Measurements from ENCODE around the gene PTPN5.
A peak's percentile ranks its signal among the peaks of the same experiment; 100 is the strongest.
"Not testable (repeated sequence)": the region's sequence is repeated elsewhere in the genome, so short reads cannot be mapped to it uniquely, and the experiment has no call there.

PTPN5 gene

DNA sequence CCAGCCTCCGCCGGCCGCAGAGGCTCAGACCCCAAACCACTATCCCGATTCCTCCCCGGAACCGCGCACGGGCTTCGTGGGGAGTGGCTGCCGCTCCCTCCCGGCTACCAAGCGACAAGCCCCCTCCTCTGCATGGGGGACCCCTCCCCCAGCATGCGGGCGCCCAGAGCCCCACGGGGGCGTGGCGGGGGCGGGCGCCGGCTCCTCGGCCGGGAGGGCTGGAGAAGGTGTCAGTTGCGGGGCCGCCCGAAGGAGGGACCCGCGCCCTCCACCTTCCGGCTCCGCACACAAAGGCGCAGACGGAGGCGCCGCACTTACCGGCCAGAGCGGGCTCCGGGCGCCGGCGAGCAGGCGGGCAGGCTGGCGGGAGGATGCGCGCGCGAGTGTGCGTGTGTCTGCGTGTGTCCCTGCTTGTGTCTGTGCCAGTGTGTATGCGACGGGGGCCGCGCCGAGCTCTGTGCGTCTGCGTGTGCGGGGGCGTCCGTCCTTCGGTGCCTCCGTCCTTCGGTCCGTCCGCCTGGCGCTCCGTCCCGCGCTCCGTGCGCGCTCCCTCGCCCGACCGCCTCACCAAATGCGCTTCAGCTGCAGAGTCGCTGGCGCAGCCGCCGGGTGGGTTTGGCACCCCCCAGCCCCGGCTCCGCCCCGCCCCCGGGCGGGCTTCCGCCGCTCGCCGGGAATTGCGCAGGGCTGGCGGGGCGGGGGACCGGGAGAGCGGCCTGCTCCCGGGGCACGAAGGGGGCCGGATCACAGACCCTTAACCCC is at the start of gene PTPN5:
Gene PTPN5 (minus strand): TSS at position 592 of the 762 bp plus-strand sequence. CDS start 19,840 bp downstream, outside the sequence.
- DNase-seq, result no peak

DNA sequence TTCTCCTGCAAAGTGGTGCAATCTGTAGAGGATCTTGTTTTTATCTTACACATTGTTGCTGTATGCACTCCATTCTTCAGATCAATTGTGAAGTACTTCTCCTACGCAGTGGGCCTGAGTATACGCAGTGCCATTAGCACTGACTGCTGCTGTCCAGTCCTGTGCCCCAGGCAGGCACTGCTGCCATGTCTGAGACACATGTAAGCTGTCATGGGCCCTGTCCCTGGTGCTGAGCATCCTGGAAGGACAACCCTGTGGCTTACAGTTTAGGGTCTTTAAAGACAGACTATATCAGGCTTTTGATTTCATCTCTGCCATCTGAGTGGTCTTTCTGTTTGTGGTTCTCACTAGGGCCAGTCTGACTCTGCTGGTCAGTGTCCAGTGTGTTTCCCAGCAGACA is 44.8 kb upstream of the PTPN5 start:
- no peak for DNase-seq

DNA sequence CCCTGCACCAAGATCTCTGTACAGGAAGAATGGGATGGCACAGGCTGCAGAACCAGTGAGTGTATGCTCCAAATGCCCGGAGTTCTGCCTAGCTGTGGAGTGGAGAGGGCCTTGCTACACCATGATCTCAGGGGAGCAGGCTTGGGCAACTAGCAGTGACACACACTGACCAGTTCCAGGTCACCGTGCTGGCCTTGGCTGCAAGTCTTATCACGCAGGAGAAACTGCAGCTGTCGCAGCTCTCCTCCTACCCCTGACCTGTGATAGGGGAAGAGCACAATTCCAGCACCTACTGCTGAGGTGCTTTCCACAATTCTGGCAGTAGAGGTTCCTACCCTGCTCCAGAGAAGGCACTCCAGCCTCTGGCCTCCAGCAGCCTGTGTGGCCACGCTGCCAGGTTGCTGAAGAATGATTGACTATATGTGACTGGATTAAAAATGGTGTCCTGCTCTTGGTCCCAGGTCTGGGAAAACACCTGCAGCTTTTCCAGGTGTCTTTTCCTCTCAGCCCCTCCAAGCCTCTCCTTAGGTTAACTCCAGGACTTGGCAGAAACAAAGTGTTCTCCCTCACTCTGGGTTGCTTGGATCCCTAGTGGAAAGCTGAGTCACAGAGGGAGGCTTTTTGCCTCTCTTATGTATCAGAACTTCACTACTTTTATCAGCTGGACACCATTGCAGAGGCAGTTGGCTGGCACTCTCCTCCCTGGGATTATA is 43.3 kb upstream of the PTPN5 start:
- no peak for DNase-seq

DNA sequence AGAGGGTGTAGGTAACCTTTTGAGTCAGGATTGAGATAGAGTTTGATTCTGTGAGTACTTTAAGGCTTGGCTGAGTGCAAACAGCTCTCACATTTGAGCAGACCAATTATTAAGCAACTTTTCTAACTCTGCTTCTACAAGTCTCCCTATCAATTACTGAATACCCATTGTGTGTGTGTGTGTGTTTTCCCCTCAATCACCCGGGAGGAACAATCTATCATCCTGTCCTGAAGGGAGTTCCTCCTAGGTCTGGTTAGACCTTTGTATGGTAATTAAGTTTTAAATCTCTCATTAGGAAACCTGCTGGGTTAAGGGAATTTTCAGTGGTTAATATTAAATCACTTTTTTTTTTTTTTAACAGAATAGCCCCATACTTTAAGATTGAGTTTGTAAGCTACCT is 28.6 kb upstream of the PTPN5 start:
- not testable (repeated sequence) for DNase-seq

DNA sequence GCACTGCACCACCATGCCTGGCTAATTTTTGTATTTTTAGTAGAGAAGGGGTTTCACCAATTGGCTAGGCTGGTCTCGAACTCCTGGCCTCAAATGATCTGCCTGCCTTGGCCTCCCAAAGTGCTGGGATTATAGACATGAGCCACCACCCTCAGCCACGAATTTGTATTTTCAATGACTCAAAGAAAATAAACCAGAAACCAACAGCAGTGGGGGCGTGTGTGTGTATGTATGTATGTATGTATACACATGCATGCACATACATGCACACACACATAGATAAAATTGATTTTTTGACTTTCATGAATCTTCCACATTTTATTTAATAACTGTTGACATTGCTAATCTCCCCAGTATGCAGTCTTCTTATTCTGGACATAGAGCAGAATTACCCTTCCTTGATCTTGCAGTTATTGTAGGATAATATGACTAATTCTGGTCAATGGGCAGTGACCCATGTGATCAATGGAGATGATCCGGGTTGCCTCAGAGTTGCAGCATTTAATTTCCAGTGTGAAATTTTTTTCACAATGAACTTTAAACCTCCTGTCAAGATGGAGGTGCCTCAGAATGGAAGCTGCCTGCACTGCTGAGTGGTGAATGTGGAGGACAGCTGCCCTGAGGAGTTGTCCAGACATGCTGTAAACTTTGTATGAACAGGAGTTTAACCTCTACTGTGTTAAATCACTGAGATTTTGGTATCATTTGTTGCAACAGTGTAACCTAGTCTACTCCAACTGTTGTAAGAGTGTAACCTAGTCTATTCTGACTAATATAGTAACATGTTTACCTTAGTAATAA is 12.8 kb upstream of the PTPN5 start:
- no peak for DNase-seq

DNA sequence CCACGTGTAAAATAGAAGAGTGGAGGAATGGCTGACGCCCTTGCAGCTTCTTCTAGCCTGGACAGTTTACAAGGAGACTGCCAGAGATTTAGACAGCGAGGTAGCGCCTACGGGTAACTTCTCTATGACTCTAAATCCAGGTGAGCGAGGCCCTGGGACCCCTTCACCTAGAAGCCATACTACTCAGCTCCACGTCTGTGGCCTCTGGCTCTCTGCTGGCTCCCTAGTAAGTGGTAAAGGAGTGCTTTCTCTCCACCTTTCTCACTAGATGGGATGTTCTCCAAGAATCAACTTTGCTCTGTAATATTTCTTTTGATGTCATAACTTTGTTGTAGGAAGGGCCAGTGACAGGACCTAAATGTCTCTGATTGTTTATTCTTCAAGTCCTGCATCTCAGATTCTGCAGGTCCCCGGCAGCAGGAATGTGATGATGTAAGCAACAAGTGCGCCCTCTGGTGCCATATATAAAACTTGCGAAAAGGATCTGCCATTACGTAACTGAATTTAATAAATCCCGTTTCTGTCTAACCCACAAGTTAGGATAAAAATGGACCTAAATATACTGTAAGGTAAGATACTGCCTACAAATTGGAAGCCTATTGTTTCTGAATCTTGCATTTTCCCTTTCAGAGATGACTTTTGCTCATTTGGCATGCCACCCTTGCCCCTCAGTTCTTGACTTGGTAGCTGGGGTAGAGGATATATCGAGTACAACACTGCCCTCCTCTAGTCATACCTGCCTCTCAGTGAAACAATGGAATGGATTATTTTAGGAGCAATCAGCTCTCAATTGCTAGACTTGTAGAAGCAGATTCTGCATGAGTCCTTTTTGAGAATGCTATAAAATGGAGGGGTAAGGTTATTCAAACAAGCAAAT is 11.0 kb upstream of the PTPN5 start:
- DNase-seq, result no peak

DNA sequence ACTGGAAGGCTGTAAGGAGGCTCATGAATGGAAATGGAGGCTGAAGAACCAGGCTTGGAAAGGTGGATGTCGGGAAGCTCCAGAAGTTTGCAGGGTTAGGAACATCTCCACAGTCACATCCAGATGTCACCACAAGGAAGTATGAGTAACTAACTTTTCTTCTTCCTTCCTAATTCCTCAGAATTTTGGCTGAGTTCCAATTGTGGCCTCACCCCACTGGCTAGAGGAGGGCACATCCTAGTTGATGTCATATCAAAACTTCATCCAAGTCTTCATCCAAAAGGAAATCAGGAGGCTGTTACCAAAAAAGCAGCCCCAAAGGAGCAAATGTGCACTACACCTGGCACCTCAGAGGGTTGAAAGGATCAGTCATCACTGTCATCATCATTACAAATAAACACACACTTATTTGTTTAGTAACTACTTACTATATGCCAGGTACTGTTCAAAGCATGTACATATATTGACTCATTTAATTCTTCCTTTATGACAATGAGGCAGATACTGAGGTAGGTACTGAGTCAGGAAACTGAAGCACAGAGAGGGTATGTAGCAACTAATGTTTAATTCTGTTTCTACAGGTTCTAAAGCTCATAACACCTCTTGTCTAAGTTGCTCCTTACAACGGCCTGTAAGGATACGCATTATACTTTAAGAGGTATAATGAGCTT is 7.3 kb upstream of the PTPN5 start:
- DNase-seq, result no peak

DNA sequence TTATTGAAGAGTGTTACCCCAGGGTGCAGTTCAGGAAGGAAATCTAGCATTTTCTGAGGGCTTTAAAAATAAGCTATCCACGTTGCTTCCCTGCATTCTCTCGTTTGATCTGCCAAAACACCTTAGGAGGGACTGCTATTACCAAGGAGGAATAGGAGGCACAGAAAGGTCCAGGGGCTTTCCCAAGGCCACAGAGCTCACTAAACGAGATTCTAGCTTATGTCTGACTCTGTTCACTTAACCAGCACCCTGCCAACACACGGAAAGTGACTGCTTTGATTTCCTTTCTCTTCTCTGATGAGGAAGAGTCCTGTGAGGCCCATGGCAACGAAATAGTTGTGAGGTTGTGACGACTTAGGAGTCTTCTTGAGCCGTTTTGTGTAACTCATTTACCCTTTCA is 3.4 kb upstream of the PTPN5 start:
- no peak for DNase-seq

DNA sequence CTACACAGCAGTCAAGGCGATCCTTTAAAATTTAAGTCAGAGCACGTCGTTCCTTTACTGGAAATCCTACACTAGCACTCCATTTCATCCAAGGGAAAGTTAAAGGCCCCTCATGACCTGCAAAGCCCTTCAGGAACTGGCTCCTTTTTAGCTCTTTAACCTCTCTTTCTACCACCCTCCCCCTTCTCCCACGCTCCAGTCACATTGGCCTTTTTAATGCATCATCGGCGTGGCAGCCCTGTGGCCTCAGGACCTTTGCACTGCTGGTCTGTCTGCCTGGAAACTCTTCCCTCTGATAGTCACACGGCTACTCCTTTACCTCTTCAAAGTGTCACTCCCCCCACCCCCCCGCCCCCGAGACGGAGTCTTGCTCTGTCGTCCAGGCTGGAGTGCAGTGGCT is 1.2 kb upstream of the PTPN5 start:
- no peak for DNase-seq

DNA sequence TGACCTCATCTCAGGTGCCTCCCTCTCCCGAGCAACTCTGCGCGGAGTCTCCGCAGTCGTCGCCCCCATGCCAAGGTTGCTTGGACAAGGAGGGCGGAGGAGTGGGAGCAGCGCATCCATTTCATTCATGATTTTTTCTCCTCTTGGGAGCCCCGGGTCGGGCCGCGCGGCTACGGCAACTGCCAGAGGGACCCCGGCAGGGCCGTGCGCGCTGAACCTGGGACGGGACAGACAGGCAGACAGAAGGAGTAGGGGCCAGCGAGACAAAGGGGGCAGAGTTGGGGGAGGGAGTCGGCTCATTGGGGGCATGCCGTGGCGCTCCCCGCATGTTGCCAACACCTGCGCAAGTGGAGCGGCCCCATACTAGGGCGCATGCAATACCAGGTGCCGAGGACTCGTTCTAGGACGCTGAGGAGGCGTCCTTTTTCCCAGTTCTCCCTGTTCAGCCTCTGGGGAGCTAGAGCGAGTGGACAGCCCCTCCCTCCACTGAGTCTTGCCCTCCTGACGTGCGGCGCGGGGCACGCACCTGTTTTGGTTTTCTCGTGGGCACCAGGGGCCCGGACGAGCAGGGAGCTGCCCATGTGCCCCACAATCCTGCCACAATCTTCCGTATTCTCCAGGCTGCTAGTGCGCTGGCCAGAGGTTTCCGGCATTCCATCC is 501 bp upstream of the PTPN5 start:
- DNase-seq, result no peak

DNA sequence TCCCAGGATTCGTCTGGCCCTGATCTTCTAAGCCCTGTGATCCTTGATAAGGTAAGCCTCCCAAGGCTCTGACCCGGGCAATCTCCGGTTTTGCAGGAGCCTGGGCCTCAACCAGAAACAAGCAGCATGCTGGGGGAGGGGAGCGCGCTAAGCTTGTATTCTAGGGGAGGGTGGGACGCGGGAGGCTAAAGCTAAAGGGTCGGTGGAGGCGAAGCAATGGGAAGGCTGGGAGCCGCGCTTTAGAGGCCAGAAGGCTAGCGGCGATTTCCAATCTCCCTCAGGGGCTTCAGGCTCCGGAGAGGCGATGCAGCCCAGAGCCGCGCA is 753 bp downstream of the PTPN5 start:
- DNase-seq, result no peak

DNA sequence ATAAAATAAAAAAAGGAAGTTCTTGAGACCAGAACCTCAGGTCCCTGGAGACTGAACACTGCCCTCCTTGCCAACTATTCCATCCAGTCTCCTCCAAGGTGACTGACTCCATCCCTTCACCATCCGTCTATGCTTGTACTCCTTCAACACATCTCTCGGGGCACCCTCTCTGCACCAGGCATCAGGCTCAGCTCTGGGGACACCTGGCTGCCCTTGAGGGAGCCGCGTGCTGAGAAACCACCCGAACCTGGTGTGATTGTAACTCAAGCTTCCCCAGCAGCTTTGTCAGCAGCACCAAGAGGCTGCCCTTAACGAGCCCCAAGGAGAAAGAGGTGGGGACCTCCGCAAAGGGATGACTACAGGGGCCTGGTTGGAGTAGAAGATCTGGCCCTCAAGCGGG is 1.7 kb downstream of the PTPN5 start:
- DNase-seq, result no peak

DNA sequence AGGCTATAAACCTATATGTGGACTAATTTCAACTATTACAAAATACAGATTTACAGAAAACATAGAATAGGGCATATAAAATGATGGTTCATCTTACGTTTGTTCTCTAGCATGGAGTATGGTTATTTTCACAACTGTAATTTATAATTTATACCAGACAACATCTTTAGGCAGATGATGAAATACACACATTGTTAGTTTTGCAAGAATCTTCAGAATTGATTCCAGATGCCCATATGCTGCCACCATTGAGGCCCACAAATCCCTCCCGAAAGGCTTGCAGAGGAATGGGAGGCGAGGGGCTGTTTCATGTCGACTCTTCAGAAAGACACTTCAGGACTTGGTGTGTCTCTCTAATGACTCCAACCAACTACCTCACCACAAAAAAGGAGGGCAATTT is 6.2 kb downstream of the PTPN5 start:
- no peak for DNase-seq

DNA sequence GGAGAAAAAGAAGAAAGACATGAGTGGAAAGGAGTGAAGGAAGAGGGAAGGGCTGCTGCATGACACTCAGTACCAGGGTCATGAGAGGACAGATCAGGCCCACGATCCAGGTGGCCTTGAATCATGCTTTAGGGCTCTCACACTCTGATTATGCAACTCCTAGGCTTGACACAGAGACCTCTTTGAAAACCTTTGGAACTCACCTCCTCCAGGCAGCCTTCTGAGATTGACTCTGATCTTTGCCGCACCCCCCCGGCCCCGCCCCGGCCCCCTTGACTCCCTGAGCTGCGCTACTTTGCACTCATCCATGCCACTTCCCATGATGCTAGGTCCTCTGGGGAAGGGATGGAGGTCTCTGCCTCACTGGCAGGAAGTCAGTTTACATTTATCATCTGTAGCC is 10.7 kb downstream of the PTPN5 start:
- DNase-seq, result no peak

DNA sequence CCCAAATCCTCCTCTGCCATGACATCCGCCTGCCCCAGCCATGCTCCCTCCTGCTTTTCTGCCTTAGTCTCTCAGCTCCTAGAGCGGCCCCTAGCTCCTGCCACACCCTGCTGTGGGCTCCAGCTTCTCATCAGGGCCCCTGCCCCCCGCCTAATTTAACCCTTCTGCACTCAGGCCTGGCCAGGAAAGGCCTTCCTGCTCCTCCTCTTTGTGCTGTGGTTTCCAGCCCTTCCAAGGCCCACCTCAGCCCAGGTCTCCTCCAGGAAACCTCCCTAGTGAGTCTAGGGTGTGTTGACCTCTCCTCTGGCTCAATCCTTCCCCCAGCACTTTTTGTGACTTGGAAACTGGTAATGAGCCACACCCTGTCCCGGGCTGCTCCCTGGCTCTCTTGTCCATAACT is 11.3 kb downstream of the PTPN5 start:
- no peak for DNase-seq

DNA sequence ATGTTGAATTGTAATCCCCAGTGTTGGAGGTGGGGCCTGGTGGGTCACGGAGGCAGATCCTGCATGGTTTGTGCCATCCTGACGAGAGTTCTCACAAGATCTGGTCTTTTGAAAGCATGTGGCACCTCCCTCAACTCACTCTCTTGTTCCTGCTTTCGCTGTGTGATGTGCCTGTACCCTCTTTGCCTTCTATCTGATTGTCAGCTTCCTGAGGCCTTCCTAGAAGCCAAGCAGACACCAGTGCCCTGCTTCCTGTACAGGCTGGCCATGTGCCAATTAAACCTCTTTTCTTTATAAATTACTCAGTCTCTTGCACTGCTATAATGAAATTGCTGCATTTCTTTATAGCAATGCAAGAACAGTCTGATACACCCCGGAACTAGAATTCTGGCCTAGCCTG is 13.1 kb downstream of the PTPN5 start:
- no peak for DNase-seq

DNA sequence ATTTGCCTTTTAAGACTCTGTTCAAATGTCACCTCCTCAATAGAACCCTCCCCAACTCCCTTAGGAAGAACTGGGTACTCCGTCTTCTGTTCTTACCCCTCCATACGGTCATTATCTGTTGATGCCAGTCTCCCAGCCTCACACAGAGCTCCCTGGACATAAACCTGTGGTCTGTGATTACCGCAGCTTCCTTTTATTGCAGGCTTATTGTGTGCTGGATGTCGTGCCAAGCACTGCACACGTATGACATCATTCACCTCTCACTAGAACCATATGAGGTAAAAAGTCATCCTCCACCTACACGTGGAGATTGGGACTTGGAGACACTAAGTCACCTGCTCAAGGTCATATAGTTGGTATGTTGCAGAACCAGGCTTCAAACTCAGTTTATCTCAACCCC is 15.3 kb downstream of the PTPN5 start:
- no peak for DNase-seq

DNA sequence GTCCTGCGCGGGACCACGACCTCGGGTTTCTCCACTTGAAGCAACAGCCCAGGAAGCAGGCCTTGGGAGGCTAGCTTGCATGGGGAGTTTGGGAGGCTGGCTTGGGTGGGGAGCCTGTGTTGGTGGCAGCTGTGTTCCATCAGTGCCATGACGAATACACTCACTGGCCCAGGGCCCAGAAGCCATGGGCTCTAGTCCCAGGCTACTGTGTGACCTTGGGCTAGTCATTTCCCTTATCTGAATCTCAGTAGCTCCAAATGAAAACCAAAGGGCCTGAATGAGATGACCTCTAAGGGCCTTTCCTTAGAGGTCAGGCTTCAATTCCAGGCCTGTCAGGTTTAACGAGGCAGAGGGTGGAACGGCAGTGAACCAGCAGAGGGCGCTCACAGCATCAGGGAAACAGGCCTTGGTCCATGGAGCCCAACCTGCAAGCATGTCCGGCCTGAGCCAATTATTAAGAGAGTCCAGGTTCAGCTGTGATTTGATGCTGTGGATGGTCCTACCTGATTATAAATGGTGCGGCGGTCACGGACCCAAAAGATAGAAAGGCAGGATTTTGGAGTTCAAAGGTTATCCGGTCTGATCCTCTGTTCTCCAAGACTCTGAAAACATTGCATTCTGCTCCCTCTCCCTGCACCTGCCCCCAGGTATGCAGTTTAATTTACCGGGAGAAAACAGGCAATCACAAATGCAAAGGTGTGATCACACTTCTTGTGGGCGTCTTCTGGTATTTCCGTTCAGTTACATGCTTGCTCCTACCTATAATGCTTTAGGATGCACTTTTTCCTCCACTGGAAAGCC is 15.9 kb downstream of the PTPN5 start:
- peak; percentile 18 for DNase-seq

DNA sequence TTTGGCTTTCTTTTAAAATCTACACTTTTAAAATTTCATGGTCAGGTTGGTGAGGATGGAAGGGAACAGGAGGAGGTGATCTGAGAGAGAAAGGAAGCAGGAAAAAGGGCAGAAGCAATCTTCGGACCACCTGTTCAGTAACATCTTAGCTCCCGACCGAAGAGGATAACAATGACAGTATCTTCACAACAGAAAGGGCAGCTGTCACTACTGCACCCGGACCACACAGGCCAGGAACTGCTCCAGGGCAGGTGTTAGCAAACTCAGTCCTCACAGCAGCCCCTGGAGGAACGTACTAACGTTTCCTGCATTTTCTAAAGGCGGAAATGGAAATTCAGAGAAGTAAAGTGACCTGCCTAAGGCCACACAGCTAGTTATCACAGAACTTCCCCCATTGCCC is 16.8 kb downstream of the PTPN5 start:
- no peak for DNase-seq

DNA sequence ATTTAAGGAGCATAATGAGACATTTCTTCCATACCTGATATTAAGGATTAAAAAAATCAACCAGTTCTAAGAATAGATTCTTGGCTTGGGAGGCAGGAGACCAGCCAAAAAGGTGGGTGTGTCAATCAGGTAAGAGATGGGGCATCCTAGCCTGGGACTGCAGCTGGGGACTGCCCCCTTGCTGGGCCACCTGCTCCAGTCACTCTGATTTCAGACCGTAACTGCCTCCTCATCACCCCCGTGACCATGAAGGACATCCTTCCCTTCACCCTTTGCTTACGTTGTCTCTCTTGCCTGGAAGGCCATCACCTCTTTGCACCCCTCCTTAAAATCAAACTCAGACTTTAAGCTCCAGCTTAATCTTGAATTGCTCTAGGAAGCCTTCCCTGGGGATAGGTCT is 17.9 kb downstream of the PTPN5 start:
- no peak for DNase-seq

DNA sequence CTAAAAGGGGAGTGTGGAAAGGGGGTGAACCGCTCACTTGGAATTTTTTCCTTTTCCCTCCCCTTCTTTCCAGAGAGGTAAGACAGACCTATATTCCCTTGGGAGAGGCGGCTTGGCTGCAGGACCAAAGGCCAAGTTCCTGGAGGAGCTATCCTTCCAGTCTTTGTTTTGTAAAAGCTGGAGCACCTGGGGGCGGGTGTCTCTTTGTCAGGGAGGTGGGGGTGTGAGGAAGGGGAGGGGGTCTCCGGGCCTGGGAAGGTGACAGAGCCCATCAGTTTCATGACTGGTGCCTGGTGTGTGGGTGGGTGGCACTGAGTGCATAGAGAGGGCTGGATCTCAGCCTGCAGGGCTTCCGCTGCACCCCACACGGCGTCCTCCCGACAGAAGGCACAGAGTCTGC is 18.5 kb downstream of the PTPN5 start:
- no peak for DNase-seq

Measured in activated naive CD4-positive, alpha-beta T cell treated with anti-CD3 and anti-CD28 coated beads, Interleukin-2, amount 50 U/mL, for 16 hours (primary cell).